Panc1 (cell line): ENCODE results near the gene CCDC40. TPM values are rescaled to one million over a fixed set of nuclear protein-coding genes. Genes with fewer than 3 reads are reported as not detected.

Experiments
- ATAC-seq: fragments of 200-7000 bp; cut with Tn5 transposase; 2 replicates; pipeline ENCODE4 v1.9.1; 2020; ENCODE audit warnings: mild to moderate bottlenecking, moderate library complexity
- BruUV-seq: library from RNA; stranded (reverse); fragments of 400-500 nt; replicated peaks from 2 replicates; lab custom pipeline; 2021; lab: Mats Ljungman, UMichigan
- CTCF ChIA-PET: fragments of 300-600 bp; sonication (Branson Sonifier 250); formaldehyde crosslinking; loops from one replicate; lab custom pipeline; 2022; ENCODE audit warnings: antibody characterized with exemption; lab: Charles Lee
- POLR2A ChIA-PET: fragments of 300-600 bp; sonication (Branson Sonifier 250); formaldehyde crosslinking; loops from one replicate; lab custom pipeline; 2022; ENCODE audit warnings: antibody characterized with exemption; lab: Charles Lee
- DNase-seq: peaks from one replicate; pipeline ENCODE4 v3.0.0-alpha.2; 2010; ENCODE audit warnings: low read depth, low spot score
- H3K27ac ChIP-seq: 2 replicates; pipeline ENCODE4 v1.5.1; 2011; ENCODE audit warnings: mild to moderate bottlenecking, low read length, inconsistent platforms
- H3K27me3 ChIP-seq: fragments of 200-500 bp; sonication (Bioruptor generic); 2 replicates; pipeline ENCODE4 v1.6.0; 2014; ENCODE audit warnings: low read length, inconsistent platforms; ENCODE audit not compliant: control insufficient read depth, insufficient read depth
- H3K36me3 ChIP-seq: fragments of 200-500 bp; sonication (Bioruptor generic); 2 replicates; pipeline ENCODE4 v1.5.1; 2014; ENCODE audit warnings: inconsistent platforms, mild to moderate bottlenecking, low read length, moderate library complexity; ENCODE audit not compliant: control insufficient read depth, insufficient read depth
- H3K4me1 ChIP-seq: 2 replicates; pipeline ENCODE4 v1.5.1; 2011; ENCODE audit warnings: inconsistent platforms, mild to moderate bottlenecking, low read length, moderate library complexity; ENCODE audit not compliant: control insufficient read depth, insufficient read depth
- H3K4me3 ChIP-seq, 2 experiments: 2 replicates each; pipeline ENCODE4 v1.5.1; 2011 to 2012; ENCODE audit warnings: low read depth in 2 of 2, low read length in 2 of 2, mild to moderate bottlenecking in 2 of 2, inconsistent platforms in 1 of 2, moderate library complexity in 1 of 2
- H3K9me3 ChIP-seq: fragments of 200-500 bp; sonication (Bioruptor generic); 2 replicates; pipeline ENCODE4 v1.5.1; 2014; ENCODE audit warnings: low read depth, mild to moderate bottlenecking, inconsistent platforms, low read length, moderate library complexity; ENCODE audit not compliant: control insufficient read depth, insufficient read depth
- CTCF ChIP-seq: fragments of 450-650 bp; IDR thresholded peaks from 2 replicates; pipeline ENCODE4 v1.5.1; 2017; ENCODE audit warnings: mild to moderate bottlenecking
- POLR2AphosphoS5 ChIP-seq: IDR thresholded peaks from 2 replicates; pipeline ENCODE4 v1.6.1; 2012; ENCODE audit warnings: mild to moderate bottlenecking, low read depth, low read length, moderate library complexity
- REST ChIP-seq, 2 experiments: IDR thresholded peaks; 2 replicates each; pipeline ENCODE4 v1.6.1; 2011 to 2012; ENCODE audit warnings: low read depth in 2 of 2, control low read depth in 1 of 2, low read length in 1 of 2, mild to moderate bottlenecking in 1 of 2, moderate library complexity in 1 of 2; ENCODE audit not compliant: insufficient read depth in 1 of 2
- SIN3A ChIP-seq: IDR thresholded peaks from 2 replicates; pipeline ENCODE4 v1.6.1; 2012; ENCODE audit warnings: low read depth, mild to moderate bottlenecking, low read length, moderate library complexity, borderline replicate concordance; ENCODE audit not compliant: insufficient read depth
- TCF7L2 ChIP-seq: IDR thresholded peaks from 2 replicates; pipeline ENCODE4 v1.6.1; 2011; ENCODE audit warnings: mild to moderate bottlenecking, low read depth, low read length, inconsistent platforms
- in situ Hi-C: cut with HindIII; loops from 2 replicates; pipeline ENCODE4 v1.10.0; 2016; ENCODE audit warnings: low sequenced_read_pairs, low pct_unique_long_range_greater_than_20kb
- intact Hi-C: fragments of 100-400 bp; cut with micrococcal nuclease; formaldehyde crosslinking; loops from one replicate; pipeline ENCODE4 v1.10.0; 2022; ENCODE audit not compliant: unreplicated experiment
- total RNA-seq: library from RNA; stranded (reverse); gene quantifications from one replicate; pipeline ENCODE4 v1.2.1, GENCODE V29; 2021; ENCODE audit not compliant: unreplicated experiment

CCDC40 gene
- total RNA-seq, 1 experiment from 2014 or later = 18.0 TPM

GRCh38 chr17:80018917-80019651, 17.4 kb upstream of the CCDC40 start:
- no peak for ATAC-seq
- no peak for TF ChIP-seq CTCF
- TF ChIP-seq TCF7L2 = no peak
- TF ChIP-seq SIN3A = no peak
- no peak for TF ChIP-seq POLR2AphosphoS5
- no peak for TF ChIP-seq REST (IDR thresholded peaks at IDR 0.05; ENCODE audit: insufficient read depth in 1 of 2, low read depth in 2 of 2, low read length in 1 of 2)
- CTCF ChIA-PET = no interaction called here
- H3K36me3 ChIP-seq = no peaks in the 10 kb centered on the region
- POLR2A ChIA-PET = no interaction called here
- BruUV-seq = no TSS peak
- H3K27ac ChIP-seq = no peak overlapping the region
- H3K9me3 ChIP-seq = peaks cover 3% of the 10 kb centered on the region; the same call in 1 of the 2 replicates
- no peaks in the 10 kb centered on the region for H3K4me1 ChIP-seq
- in situ Hi-C loops (no loop called here), intact Hi-C loops (no loop called here)
- H3K4me3 ChIP-seq = no peak overlapping the region
- DNase-seq = no peak
- H3K27me3 ChIP-seq = no peaks in the 10 kb centered on the region

- TF ChIP-seq POLR2AphosphoS5 (no peak), TCF7L2 (no peak), REST (IDR thresholded peaks at IDR 0.05; ENCODE audit: insufficient read depth in 1 of 2, low read depth in 2 of 2, low read length in 1 of 2) (no peak), SIN3A (no peak), CTCF (no peak)
- H3K4me1 ChIP-seq = peaks cover 9% of the 10 kb centered on the region; the same call in 1 of the 2 replicates
- ChIA-PET CTCF (no interaction called here), POLR2A (no interaction called here)
- H3K27me3 ChIP-seq = no peaks in the 10 kb centered on the region
- no peak overlapping the region for H3K4me3 ChIP-seq
- ATAC-seq (no peak), DNase-seq (no peak)
- H3K27ac ChIP-seq = no peak overlapping the region
- intact Hi-C loops (no loop called here), in situ Hi-C loops (no loop called here)
- H3K9me3 ChIP-seq = no peaks in the 10 kb centered on the region
- BruUV-seq = no TSS peak
- H3K36me3 ChIP-seq = no peaks in the 10 kb centered on the region
Measured at GRCh38 chr17:80021600-80021999, 14.8 kb upstream of the CCDC40 start.
